ENCODE data around the gene CAPN5.

DNA sequence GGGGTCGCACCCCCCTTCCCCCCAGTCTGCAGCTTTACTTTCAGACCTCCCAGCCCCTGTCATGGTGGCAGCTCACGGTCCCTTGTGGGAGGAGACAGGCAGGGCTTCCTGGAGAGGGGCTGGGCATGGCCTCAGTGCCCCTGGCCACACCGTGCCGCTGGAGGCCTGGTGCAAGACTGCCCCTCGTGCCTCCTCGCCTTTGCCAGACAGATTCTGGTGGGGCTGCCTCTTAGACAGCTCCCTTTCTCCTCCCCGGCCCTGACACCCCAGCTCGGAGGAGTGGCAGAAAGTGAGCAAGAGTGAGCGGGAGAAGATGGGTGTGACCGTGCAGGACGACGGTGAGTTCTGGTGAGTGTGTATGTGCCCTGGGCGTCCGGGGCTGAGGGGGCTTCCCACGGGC is 49.2 kb downstream of the CAPN5 start:
- TF ChIP-seq EZH2phosphoT487 (IDR thresholded peaks at IDR 0.05; ENCODE audit: insufficient read depth, low read depth) = no peak
- TF ChIP-seq EZH2 (IDR thresholded peaks at IDR 0.05; ENCODE audit: insufficient read depth, poor library complexity, severe bottlenecking) = no peak
